ENCODE measurements around the gene KNSTRN.

KNSTRN gene

DNA sequence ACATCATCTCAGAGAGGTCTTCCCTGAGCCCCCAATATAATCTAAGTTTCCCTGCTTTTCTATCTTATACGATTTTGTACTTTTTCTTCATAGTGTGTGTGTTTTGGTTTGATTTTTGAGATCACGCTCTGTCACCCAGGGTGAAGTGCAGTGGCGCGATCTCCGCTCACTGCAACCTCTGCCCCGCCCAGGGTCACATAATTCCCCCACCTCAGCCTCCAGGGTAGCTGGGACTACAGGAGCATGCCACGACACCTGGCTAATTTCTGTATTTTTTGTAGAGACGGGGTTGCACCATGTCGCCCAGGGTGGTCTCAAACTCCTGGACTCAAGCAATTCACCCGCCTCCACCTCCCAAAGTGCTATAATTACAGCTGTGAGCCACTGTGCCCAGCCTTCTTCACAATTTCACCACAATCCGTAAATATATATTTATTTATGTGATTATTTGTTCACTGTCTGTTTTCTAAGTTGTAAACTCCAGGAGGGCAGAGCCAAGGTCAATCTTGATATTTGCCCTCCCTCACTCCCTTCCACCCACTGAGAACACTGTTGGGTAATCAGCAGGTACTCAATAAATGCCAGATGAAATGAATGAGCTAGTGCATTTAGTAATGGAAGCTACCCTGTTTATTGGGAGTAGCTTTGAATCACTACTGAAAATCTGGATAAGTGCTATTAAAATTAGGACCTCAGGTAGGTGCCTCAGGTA, 547 bp upstream of the KNSTRN start:
- no peak for ATAC-seq (replicated peaks)
- no peaks in the 10 kb centered on the region for H3K9me3 Mint-ChIP-seq
- H3K4me1 Mint-ChIP-seq (ENCODE audit: low read depth in 2 of 2) = peaks cover 11 to 12% of the 10 kb centered on the region in 2 donors
- no peaks in the 10 kb centered on the region for H3K36me3 Mint-ChIP-seq (ENCODE audit: insufficient read depth)
- no peak overlapping the region for H3K27ac Mint-ChIP-seq
- no peaks in the 10 kb centered on the region for H3K27me3 Mint-ChIP-seq
- DNase-seq = no peak
- H3K4me3 Mint-ChIP-seq = peak overlapping the region in 1 of 2 donors; percentile 98

DNA sequence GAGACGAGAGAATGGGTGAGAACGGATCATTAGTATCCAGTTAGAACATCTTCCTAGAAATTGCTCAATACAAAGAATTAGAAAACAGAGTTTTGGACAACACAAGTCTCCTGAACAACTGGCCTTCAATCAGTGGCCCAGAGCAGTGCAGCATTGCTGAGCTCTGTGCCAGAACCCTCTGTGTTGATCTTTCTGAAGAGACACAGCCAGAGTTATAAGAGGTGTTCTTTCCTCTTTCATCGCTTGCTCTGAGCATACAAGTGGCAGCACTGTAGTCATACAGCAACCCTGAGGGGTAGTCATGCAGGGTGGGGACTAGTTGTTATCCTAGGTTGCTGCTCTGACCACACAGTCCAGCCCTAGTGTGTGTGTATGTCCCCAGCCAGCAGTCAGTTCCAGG, 4.0 kb downstream of the KNSTRN start:
- DNase-seq (no peak), ATAC-seq (replicated peaks) (no peak)
- Mint-ChIP-seq H3K4me1 (ENCODE audit: low read depth in 2 of 2) (peaks cover 12 to 14% of the 10 kb centered on the region in 2 donors), H3K9me3 (no peaks in the 10 kb centered on the region), H3K27ac (no peak overlapping the region), H3K36me3 (ENCODE audit: insufficient read depth) (peaks cover 17% of the 10 kb centered on the region), H3K4me3 (no peak overlapping the region), H3K27me3 (no peaks in the 10 kb centered on the region)

DNA sequence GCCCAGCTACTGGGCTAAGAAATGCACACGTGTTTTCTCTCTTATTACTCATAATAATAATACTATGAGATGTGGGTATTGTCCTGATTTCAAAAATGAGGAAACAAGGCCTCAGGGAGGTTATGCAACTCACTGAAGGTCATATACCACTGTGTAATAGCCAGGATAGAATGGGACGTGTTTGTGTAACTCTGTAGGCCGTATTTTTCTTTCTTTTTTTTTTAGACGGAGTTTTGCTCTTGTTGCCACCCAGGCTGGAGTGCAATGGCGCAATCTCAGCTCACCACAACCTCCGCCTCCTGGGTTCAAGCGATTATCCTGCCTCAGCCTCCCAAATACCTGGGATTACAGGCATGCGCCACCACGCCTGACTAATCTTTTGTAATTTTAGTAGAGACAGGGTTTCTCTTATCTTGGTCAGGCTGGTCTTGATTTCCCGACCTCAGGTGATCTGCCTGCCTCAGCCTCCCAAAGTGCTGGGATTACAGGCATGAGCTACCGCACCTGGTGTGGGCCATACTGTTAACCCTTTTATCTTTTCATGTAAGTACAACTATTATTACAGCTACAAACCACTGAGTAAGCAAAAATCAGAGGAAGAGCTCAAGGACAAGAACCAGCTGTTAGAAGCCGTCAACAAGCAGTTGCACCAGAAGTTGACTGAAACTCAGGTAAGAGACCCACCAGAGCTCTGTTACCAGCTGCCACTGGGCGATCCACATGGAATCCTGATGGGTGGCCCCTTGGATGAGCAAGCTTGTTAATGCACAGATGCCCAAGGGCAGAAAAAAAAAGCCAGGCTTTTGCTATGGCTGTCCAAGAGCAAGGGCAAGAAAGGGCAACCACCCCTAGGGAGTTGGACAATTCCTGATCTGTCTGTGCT, 6.7 kb downstream of the KNSTRN start:
- no peak for ATAC-seq (replicated peaks)
- DNase-seq = no peak
- Mint-ChIP-seq H3K27ac (peak overlapping the region in 1 of 2 donors; percentile 32), H3K4me3 (no peak overlapping the region), H3K9me3 (no peaks in the 10 kb centered on the region), H3K27me3 (no peaks in the 10 kb centered on the region), H3K4me1 (ENCODE audit: low read depth in 2 of 2) (peaks cover 0 to 4% of the 10 kb centered on the region in 2 donors), H3K36me3 (ENCODE audit: insufficient read depth) (peaks cover 26% of the 10 kb centered on the region)

DNA sequence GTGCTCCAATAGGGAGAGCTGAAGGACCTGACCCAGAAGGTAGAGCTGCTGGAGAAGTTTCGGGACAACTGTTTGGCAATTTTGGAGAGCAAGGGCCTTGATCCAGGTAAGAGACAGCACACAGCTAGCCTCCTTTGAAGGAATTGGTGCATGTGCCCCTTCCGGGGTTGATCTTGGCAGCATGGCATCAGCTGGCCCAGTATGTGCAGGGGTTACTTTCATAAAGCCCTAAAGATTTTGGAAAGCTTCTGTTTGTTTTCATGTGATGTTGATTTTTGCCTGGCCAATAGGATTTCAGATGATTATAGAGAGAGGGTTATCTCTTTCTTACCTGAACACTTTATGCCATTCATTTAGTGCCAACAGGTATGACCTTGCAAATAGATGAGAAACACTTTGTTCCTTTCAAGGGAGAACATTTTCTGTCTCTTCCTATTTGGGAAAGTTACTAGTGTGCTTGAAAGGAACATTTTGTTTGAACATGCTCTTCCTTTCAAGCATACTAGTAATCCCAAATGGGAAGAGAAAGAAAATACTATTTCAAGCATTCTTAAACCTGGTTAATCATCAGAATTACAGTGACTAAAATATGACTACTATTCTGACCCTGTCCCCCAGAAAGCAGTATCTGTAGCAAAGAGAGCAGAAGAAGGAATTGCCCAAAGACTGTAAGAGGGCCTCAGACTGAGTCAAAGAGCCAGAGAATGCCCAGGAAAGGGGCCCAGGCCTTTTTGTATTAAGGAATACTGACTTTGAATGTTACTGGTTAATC, 7.5 kb downstream of the KNSTRN start:
- H3K4me3 Mint-ChIP-seq = no peak overlapping the region
- ATAC-seq (replicated peaks) (no peak), DNase-seq (no peak)
- no peaks in the 10 kb centered on the region for H3K9me3 Mint-ChIP-seq
- peaks cover 26% of the 10 kb centered on the region for H3K36me3 Mint-ChIP-seq (ENCODE audit: insufficient read depth)
- H3K27me3 Mint-ChIP-seq = no peaks in the 10 kb centered on the region
- peak overlapping the region in 1 of 2 donors; percentile 32 for H3K27ac Mint-ChIP-seq
- H3K4me1 Mint-ChIP-seq (ENCODE audit: low read depth in 2 of 2) = peaks cover 0 to 3% of the 10 kb centered on the region in 2 donors

DNA sequence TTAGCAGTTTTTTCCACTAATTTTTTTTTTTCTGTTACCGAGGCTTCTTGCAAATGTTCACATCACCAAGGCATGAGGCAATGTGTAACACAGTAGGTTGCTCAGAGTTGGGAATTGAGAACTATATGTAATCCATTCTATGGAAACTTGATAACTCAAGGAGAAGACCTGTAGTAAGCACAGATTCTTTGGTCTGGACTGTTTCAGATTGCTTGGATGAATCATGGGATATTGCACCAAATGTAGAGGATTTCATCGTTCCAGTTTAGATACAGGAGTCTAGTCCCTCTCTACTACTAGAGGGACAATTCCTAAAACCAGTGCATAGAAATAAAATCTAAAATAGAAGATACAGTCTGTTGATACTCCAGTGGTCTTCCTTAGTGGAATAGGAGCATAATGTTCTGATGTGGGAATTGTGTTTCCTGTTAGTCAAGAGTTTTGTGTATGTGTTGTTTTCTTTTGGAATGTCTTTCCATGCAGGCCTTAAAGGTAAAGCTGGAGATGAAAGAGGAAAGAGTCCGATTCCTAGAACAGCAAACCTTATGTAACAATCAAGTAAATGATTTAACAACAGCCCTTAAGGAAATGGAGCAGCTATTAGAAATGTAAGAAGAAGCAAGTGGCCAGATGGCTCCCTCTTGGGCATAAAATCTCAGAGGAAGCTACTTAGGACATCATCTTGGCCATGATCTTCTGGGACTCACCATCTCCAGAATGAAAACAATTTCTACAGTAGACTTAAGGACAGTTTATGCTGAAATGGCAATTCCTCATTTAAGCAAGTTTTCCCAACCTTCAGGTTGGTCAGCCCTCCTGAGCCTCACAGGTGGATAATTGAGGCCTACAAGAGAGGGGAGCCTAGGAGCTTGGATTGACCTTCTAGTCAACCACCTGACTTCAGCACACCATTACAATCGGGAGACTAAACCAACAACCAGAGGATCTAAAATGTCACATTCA, 10.7 kb downstream of the KNSTRN start:
- Mint-ChIP-seq H3K4me1 (ENCODE audit: low read depth in 2 of 2) (peaks cover 4 to 7% of the 10 kb centered on the region in 2 donors), H3K27ac (no peak overlapping the region), H3K4me3 (no peak overlapping the region), H3K36me3 (ENCODE audit: insufficient read depth) (peaks cover 26% of the 10 kb centered on the region), H3K27me3 (no peaks in the 10 kb centered on the region), H3K9me3 (no peaks in the 10 kb centered on the region)
- DNase-seq (no peak), ATAC-seq (replicated peaks) (no peak)

DNA sequence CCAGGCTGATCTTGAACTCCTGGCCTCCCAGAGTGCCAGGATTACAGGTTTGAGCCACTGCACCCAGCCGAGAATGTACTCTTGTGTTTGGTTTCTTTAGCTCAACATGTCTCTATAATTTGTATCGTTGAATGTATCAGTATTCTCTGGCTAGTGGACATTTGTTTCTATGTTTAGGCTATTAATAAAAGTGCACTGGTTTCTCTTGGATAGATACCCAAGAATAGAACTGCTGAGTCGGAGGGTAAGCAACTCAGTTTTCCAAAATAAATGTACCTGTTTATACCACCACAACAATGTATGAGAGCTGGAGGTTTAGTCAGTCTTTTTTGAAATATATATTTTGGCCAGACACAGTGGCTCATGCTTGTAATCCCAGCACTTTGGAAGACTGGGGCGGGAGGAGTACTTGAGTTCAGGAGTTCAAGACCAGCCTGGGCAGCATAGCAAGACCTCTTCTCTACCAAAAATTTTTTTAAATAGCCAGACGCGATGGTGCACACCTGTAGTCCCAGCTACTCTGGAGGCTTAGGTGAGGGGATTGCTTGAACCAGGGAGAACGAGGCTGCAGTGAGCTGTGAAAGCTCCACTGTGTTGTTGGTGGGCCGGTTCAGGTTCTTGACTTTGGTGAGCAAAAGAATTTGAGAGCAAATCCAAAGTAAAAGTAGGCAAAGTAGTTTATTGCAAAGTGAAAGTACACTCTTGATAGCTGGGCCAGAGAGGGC, 15.3 kb downstream of the KNSTRN start:
- Mint-ChIP-seq H3K9me3 (no peaks in the 10 kb centered on the region), H3K27ac (no peak overlapping the region), H3K27me3 (no peaks in the 10 kb centered on the region), H3K36me3 (ENCODE audit: insufficient read depth) (no peaks in the 10 kb centered on the region), H3K4me1 (ENCODE audit: low read depth in 2 of 2) (peaks cover 9 to 13% of the 10 kb centered on the region in 2 donors), H3K4me3 (peak overlapping the region; percentile 3 to 7)
- DNase-seq (no peak), ATAC-seq (replicated peaks) (no peak)

DNA sequence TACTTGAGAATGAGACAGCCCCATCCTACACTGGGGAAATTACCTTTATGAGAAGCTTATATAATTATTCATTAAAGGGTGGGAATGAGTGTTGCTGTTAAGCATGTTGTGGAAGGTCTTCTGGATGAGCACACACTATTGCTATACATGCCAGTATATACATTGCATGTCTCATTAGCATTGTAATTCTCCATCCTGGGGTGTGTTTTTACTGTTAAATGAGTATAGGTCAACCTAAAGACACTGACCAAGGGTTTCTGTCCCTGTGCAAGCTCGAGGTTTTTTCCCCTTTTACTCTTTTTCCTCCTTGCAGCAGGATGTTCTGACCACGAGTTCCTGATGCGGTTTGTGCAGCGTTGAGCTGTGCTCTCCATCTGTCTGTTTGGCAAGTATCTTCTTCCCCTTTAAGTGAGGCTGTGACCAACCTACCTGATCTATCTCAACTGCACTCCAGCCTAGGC, 15.9 kb downstream of the KNSTRN start:
- ATAC-seq (replicated peaks) (peak; percentile 61), DNase-seq (no peak)
- H3K36me3 Mint-ChIP-seq (ENCODE audit: insufficient read depth) = peaks cover 3% of the 10 kb centered on the region
- H3K27ac Mint-ChIP-seq = no peak overlapping the region
- peak overlapping the region; percentile 3 to 7 for H3K4me3 Mint-ChIP-seq
- no peaks in the 10 kb centered on the region for H3K27me3 Mint-ChIP-seq
- H3K9me3 Mint-ChIP-seq = no peaks in the 10 kb centered on the region
- H3K4me1 Mint-ChIP-seq (ENCODE audit: low read depth in 2 of 2) = peaks cover 11 to 15% of the 10 kb centered on the region in 2 donors

DNA sequence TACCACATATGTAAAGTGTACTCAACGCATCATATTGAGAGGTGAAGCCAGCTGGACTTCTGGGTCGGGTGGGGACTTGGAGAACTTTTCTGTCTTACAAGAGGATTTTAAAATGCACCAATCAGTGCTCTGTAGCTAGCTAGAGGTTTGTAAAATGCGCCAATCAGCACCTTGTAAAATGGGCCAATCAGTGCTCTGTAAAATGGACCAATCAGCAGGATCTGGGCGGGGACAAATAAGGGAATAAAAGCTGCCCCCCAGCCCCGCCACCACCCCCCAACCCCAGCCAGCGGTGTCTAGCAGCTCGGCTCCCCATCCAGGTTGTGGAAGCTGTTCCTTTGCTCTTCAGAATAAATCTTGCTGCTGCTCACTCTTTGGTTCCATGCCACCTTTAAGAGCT, 16.8 kb downstream of the KNSTRN start:
- H3K4me3 Mint-ChIP-seq = no peak overlapping the region
- no peak overlapping the region for H3K27ac Mint-ChIP-seq
- no peak for DNase-seq
- peaks cover 4% of the 10 kb centered on the region for H3K36me3 Mint-ChIP-seq (ENCODE audit: insufficient read depth)
- no peaks in the 10 kb centered on the region for H3K27me3 Mint-ChIP-seq
- no peak for ATAC-seq (replicated peaks)
- H3K4me1 Mint-ChIP-seq (ENCODE audit: low read depth in 2 of 2) = peaks cover 13 to 21% of the 10 kb centered on the region in 2 donors
- H3K9me3 Mint-ChIP-seq = no peaks in the 10 kb centered on the region

DNA sequence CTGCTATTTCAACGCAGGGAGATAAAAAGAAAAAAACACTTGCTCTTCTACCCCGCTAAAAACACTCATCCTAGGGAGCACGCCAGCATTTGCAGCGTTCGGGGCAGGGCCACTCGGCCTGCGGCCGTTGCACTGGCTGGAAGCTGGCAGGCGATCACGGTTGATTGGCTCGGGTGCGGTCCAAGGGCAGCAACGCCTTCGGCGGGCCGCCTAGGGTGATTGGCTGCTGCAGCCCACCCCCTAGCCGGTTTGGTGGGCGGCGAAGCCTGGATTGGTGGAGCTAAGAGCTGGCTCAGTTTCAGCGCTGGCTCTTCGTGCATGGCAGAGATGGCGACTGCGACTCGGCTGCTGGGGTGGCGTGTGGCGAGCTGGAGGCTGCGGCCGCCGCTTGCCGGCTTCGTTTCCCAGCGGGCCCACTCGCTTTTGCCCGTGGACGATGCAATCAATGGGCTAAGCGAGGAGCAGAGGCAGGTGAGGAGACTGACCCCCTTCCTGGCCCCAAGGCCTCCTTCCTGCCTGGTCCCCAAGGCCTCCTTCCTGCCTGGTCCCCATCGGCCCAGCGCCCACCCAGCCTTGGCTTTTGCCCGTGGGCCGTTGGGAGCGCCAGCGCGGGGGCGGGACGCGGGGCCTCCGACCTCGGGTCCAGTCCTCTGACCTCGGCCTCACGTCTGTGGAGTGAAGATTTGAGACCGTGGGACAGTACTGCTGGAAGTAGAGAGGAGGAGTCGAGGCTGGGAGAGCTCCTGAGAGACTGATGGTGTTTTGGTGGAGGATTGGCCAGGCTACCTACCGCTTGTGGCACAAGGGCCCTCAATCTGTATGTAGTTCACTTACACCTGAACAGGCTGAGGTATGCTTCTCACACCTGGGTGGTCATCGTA, 23.2 kb downstream of the KNSTRN start, which contains the start of gene IVD:
TSS of gene IVD (plus strand) at position 295 of the 881 bp plus-strand sequence. CDS start at position 328, 33 bp downstream.
- Mint-ChIP-seq H3K27me3 (no peaks in the 10 kb centered on the region), H3K4me1 (ENCODE audit: low read depth in 2 of 2) (peaks cover 30 to 39% of the 10 kb centered on the region in 2 donors), H3K36me3 (ENCODE audit: insufficient read depth) (peaks cover 27% of the 10 kb centered on the region), H3K9me3 (no peaks in the 10 kb centered on the region), H3K4me3 (peak within 1 kb of the TSS; percentile 90 to 94), H3K27ac (peak within 1 kb of the TSS; percentile 82 to 87)
- DNase-seq (peak; percentile 84 to 87 (median 85)), ATAC-seq (replicated peaks) (peak; percentile 98)

DNA sequence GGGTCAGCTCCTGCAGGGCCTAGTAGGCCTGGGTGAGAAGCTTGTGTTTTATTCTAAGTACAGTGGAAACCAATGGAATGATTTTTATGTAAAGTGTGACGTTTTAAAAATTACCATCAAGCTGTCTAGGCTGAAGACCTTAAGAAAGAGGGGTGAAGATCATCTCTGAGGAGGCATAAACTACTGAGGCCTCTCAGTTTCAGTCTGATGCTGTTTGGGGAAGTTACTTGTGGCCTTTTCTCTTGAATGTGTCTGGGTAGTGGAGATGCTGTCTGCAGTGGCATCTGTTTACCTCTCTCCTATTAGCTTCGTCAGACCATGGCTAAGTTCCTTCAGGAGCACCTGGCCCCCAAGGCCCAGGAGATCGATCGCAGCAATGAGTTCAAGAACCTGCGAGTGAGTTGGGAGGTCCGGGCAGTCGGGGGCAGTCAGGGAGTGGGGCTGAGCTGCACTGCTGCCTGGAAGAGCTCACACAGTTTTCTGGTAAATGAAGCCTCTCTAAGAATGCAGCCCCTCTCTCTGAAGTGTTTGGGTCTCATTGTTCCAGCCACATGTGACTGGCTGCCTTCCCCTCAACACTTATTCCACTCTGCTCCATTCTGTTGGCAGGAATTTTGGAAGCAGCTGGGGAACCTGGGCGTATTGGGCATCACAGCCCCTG, 24.9 kb downstream of the KNSTRN start:
- no peak for DNase-seq
- Mint-ChIP-seq H3K4me3 (peak overlapping the region; percentile 46 to 90), H3K27ac (peak overlapping the region; percentile 30 to 82), H3K27me3 (no peaks in the 10 kb centered on the region), H3K4me1 (ENCODE audit: low read depth in 2 of 2) (peaks cover 32 to 39% of the 10 kb centered on the region in 2 donors), H3K9me3 (no peaks in the 10 kb centered on the region), H3K36me3 (ENCODE audit: insufficient read depth) (peaks cover 35% of the 10 kb centered on the region)
- ATAC-seq (replicated peaks) = no peak

DNA sequence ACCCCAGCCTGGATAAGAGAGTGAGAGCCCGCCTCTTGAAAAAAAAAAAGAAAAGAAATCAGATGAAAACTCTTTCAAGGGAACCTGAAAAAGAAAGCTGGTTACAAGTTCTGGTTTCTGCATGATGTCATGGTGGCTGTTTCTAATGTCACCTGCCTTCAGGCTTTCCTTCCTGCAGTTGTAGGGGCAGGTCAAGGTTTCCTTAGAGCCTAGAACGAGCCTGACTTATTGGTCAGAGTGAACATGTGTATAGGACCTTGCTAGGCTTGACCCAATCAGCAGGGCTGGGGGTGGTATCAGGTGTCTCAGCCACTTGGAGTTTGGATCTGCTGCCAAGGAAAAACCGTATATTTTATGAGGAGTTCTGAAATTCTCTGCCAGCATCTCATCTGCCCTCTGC, 26.8 kb downstream of the KNSTRN start:
- no peak for DNase-seq
- no peak for ATAC-seq (replicated peaks)
- Mint-ChIP-seq H3K4me3 (no peak overlapping the region), H3K9me3 (no peaks in the 10 kb centered on the region), H3K27me3 (no peaks in the 10 kb centered on the region), H3K27ac (no peak overlapping the region), H3K4me1 (ENCODE audit: low read depth in 2 of 2) (peaks cover 28 to 32% of the 10 kb centered on the region in 2 donors), H3K36me3 (ENCODE audit: insufficient read depth) (peaks cover 46% of the 10 kb centered on the region)
